ENCODE data around the gene CLPX.
"Not testable (repeated sequence)": the region's sequence is repeated elsewhere in the genome, so short reads cannot be mapped to it uniquely, and the experiment has no call there.

CLPX gene

GRCh38 chr15:65184868-65185717 is at the start of gene CLPX:
Gene CLPX, minus strand, starts transcription at chr15:65185342. Its CDS starts 189 bp downstream, at chr15:65185153.
- peak; percentile 95 for DNase-seq

GRCh38 chr15:65233696-65234095 is 48.6 kb upstream of the CLPX start:
- no peak for DNase-seq

DNA sequence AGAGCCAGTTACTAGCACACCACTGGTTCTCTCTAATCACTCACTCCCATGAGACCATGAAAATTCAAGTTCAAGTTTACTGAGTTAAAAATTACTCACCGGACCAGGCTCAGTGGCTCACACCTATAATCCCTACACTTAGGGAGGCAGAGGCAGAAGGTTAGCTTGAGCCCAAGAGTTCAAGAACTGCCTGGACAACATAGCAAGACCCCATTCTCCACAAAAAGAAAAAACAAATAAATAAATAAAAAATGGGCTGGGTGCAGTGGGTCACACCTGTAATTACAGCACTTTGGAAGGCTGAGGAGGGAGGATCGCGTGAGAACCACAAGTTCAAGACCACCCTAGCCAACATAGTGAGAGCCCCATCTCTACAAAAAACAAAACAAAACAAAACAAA is 47.4 kb upstream of the CLPX start:
- no peak for DNase-seq

GRCh38 chr15:65231306-65231705 is 46.2 kb upstream of the CLPX start:
- no peak for DNase-seq

DNA sequence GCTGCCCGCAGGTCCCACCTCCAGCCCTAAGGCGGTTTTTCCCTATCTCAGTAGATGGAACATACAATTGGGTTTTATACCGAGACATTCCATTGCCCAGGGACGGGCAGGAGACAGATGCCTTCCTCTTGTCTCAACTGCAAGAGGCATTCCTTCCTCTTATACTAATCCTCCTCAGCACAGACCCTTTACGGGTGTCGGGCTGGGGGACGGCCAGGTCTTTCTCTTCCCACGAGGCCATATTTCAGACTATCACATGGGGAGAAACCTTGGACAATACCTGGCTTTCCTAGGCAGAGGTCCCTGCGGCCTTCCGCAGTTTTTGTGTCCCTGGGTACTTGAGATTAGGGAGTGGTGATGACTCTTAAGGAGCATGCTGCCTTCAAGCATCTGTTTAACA is 41.8 kb upstream of the CLPX start:
- not testable (repeated sequence) for DNase-seq

- DNase-seq = no peak
Measured at GRCh38 chr15:65226221-65226620, 41.1 kb upstream of the CLPX start.

DNA sequence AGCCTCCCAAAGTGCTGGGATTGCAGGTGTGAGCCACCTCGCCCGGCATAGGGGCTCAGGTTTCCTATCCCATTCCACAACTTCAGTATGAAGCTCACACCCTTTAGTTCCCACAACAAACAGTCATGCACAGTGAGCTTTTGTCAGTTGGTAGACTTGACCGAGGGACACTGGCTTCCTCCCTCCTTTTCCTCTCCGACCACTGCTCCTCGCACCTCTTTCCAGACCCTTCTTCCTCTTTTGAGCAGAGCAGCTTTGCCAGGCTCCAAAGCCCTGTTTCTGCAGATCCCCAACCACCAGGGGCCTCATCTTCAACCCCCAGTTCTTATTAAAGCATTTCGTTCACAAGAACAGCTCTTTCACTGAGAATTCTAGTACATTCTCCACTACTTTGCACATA is 38.9 kb upstream of the CLPX start:
- DNase-seq = no peak

DNA sequence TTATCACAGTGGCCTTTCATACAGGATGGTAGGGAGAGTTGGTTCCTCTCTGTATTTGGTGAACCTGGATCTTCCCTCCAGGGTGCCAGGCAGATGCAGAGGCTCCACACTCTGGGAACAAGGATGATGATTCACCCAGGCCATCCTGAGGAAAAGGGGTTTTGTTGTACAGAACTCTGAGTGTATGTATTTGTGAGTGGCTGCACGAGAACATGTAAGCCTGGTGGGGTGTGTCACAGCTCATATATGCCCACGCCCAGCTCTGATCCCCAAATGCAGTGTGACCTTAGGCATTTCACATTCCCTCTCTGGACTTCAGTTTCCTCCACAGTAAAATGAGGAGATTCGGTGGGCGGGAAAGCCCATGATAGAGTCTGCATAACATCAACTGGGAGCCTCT is 37.7 kb upstream of the CLPX start:
- DNase-seq = no peak

DNA sequence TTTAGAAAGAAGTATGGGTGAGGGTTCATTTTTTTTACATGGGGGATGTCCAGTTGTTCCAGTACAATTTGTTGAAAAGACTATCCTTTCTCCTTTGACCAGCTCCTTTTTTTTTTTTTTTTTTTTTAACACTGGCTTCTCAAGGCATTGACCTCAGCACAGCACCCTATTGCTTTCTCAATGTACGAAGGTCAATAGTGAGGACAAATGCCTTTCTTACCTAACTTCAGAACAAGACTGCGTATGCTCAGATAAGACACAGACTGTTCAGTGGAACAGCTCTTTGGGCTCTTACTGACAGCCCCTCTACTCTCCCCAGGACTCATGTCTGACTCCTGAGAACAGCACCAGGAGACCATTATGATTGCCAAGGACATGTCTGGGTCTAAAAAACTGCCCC is 36.6 kb upstream of the CLPX start:
- no peak for DNase-seq

- DNase-seq = no peak
Measured at GRCh38 chr15:65219137-65219536, 34.0 kb upstream of the CLPX start.

- DNase-seq = no peak
Measured at GRCh38 chr15:65217526-65218482, 32.7 kb upstream of the CLPX start.

DNA sequence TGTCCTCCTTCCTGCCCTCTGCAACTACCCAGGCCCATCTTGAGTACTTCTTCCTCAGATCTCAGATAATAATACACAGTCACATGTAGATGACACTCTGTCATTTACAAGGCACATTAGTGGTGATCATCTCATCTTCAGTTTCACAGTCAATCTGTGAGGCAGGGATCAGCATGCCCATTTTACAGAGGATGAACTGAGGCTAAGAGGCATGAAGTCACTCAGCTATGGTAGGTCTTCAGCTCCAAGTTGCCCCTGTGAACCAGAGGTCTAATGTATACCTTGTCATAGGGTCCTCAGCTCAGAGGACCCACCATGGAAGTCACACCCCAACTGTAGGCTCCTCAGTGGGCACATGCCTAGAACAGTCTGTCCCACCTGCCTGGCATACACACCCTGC is 30.4 kb upstream of the CLPX start:
- no peak for DNase-seq

DNA sequence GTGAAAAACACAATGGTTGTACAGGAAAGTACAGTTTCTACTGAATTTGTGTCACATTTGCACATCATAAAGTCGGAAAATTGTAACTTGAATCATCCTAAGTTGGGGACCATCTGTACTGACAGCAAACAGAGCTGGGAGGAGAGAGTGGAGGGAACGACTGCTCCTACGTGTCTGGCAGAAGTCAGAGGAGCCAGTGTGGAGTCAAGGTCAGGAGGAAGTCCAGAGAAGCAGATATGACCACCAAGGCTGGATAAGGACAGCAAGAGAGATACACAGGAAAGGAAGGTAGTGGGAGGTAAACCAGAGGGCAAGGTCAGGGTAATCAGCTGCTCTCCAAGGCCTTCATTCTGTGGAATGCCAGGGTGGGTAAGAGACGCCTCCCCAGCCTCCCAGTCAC is 28.9 kb upstream of the CLPX start:
- no peak for DNase-seq

- DNase-seq = no peak
Measured at GRCh38 chr15:65213241-65213640, 28.1 kb upstream of the CLPX start.

- DNase-seq = no peak
Measured at GRCh38 chr15:65212097-65212496, 27.0 kb upstream of the CLPX start.

GRCh38 chr15:65211482-65211982 is 26.4 kb upstream of the CLPX start:
- DNase-seq = no peak

DNA sequence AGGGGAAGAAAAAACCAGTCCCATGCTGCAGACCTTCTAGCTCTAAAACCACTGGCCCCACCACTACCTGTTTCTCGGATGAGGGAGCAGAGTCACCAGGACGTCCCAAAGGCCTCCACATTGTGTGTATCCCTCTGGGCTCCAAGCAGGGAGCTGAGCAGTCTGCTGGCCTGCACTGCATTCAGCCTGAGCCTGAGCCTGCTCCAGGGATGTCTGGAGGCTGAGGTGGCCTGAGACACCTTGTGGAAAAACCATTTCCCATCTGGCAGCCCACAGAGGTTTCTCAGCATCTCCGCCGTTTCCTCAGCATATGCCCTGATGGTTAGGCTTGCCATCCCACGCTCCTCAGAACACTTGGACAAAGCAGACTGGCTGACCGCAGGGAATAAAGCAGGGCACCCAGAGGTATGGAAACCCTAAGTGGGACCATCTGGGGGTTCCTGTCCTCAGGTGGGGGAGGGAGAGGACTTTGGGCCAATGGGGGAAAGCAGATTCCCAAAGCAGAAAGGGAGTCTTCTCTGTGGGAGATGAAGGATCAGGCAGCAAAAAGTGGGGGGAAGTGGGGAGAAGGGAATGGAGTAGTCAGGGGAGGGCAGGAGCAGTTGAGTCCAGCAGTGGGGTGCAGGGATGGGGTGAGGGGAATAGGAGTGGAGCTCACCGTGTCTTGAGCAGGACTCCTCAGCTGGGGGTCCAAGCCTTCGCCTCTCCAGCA is 25.8 kb upstream of the CLPX start, which contains the start of gene CILP:
Gene CILP, minus strand, starts transcription at position 704 of the 712 bp plus-strand sequence. CDS start 1,718 bp downstream, outside the sequence.
- DNase-seq = no peak

DNA sequence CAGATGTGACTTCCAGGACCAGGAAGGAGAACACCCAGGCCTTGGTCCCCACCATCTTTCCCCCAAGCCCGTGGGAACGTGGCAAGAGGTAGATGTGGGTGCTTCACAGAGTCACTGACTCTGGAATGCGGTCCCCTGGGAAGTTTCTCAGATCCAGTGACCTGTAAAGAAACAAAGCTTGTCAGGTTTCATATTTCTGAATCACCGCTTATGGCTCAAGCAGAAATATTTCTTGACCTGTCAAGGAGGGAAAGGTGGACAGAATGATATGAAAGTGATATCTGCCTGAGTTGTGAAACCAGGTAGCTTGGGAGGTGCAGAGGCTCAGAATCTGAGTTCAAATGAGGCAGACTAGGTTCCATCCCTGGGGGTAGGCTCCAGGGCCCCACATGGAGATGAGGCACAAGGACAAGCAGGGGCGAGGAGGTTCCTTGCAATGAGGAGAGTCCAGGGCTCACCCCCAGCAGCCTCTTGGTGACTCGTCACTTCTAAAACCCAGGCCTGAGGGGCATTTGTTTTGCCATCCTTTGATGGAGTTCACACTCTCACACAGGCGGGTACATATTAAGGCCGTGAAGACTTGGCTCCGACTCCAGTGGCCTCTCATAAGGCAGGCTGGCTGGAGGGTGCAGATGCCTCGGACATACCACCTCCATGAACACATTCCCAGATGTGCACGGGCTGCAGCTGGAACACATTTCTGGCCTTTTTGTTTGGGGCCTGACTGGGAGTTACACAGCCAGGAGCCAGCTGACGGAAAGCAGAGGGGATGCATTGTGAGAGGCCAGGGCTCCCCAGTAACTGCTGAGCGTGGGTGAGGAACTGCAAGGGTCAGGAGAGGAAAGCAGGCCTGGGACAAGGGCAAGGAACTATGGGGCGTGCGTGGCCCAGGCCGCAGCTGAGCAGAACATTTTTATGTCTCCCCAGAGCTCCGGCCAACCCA is 24.8 kb upstream of the CLPX start:
- no peak for DNase-seq

DNA sequence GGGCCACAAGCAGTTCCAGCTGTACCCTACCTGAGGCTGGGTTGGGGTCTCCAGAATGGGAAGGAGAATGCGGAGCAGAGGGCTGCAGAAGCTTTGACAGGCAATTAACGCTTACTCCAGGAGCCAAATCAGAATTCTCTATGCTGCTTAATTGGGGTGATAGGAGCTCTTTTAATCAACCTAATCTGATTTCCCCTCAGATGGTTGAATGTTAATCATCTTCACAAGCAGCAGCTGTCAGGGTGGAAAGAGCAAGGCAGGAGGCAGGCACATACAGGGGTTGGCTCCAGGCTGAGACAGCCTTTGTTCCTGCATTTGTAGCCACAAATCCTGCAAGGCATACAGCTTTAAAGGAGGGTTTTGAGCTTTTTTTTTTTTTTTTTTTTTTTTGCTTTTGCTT is 23.5 kb upstream of the CLPX start:
- DNase-seq = no peak

GRCh38 chr15:65207280-65207840 is 22.2 kb upstream of the CLPX start:
- peak; percentile 61 for DNase-seq

GRCh38 chr15:65206750-65207149 is 21.6 kb upstream of the CLPX start:
- DNase-seq = no peak
